Ishikawa (cell line): ENCODE results near the gene MCCD1.

Source experiments
- CEBPB ChIP-seq: IDR thresholded peaks from 2 replicates; pipeline ENCODE4 v1.6.1; 2012
- EGR1 ChIP-seq: IDR thresholded peaks from 2 replicates; pipeline ENCODE4 v1.6.1; 2012
- EP300 ChIP-seq: IDR thresholded peaks from 2 replicates; pipeline ENCODE4 v1.6.1; 2012; ENCODE audit warnings: borderline replicate concordance
- FOXM1 ChIP-seq: IDR thresholded peaks from 2 replicates; pipeline ENCODE4 v1.6.1; 2012; ENCODE audit warnings: low read depth, borderline replicate concordance
- MAX ChIP-seq: IDR thresholded peaks from 2 replicates; pipeline ENCODE4 v1.6.1; 2012
- NFIC ChIP-seq: IDR thresholded peaks from 2 replicates; pipeline ENCODE4 v1.6.1; 2012
- RAD21 ChIP-seq: IDR thresholded peaks from 2 replicates; pipeline ENCODE4 v1.6.1; 2012; ENCODE audit warnings: low read depth
- TAF1 ChIP-seq: IDR thresholded peaks from 2 replicates; pipeline ENCODE4 v1.6.1; 2012; ENCODE audit warnings: low read depth, mild to moderate bottlenecking
- TCF12 ChIP-seq: IDR thresholded peaks from 2 replicates; pipeline ENCODE4 v1.6.1; 2012; ENCODE audit warnings: low read depth
- USF1 ChIP-seq: IDR thresholded peaks from 2 replicates; pipeline ENCODE4 v1.6.1; 2012
- YY1 ChIP-seq: IDR thresholded peaks from 2 replicates; pipeline ENCODE4 v1.6.1; 2012; ENCODE audit warnings: low read depth
- ZBTB7A ChIP-seq: IDR thresholded peaks from 2 replicates; pipeline ENCODE4 v1.6.1; 2012; ENCODE audit warnings: low read depth

GRCh38 chr6:31531771-31532643 is 3.2 kb downstream of the MCCD1 start:
- TF ChIP-seq TAF1 (no peak), ZBTB7A (no peak), NFIC (no peak), CEBPB (no peak), MAX (no peak), TCF12 (no peak), USF1 (no peak), RAD21 (no peak), YY1 (no peak), EP300 (no peak), EGR1 (no peak), FOXM1 (no peak)
